ENCODE data around the gene SEMA3A. TPM values are rescaled to one million over a fixed set of nuclear protein-coding genes. Genes with fewer than 3 reads are reported as not detected.

Gene SEMA3A
- total and polyA plus RNA-seq, 2 donors = 12.9 to 24.3 TPM

GRCh38 chr7:84009782-84010181, 184.8 kb downstream of the SEMA3A start:
- H3K27ac ChIP-seq (ENCODE audit: low read depth) = no peak overlapping the region
- 0% methylated on average over 1 of the region's 1 CpG for WGBS
- no peak for DNase-seq (ENCODE audit: extremely low spot score)
- H3K4me3 ChIP-seq (ENCODE audit: low read depth, low read length) = no peak overlapping the region
- H3K4me1 ChIP-seq (ENCODE audit: insufficient read depth) = no peaks in the 10 kb centered on the region
- H3K36me3 ChIP-seq (ENCODE audit: insufficient read depth) = no peaks in the 10 kb centered on the region

- Histone ChIP-seq H3K27ac (ENCODE audit: low read depth) (no peak overlapping the region), H3K4me1 (ENCODE audit: insufficient read depth) (no peaks in the 10 kb centered on the region), H3K4me3 (ENCODE audit: low read depth, low read length) (no peak overlapping the region), H3K36me3 (ENCODE audit: insufficient read depth) (no peaks in the 10 kb centered on the region)
- no peak for DNase-seq (ENCODE audit: extremely low spot score)
Observed at GRCh38 chr7:84009051-84009450, 185.5 kb downstream of the SEMA3A start.

GRCh38 chr7:84003191-84003590, 191.4 kb downstream of the SEMA3A start:
- no peak overlapping the region for H3K4me3 ChIP-seq (ENCODE audit: low read depth, low read length)
- no peaks in the 10 kb centered on the region for H3K36me3 ChIP-seq (ENCODE audit: insufficient read depth)
- DNase-seq (ENCODE audit: extremely low spot score) = no peak
- no peak overlapping the region for H3K27ac ChIP-seq (ENCODE audit: low read depth)
- 98% methylated on average over 1 of the region's 1 CpG for WGBS
- no peaks in the 10 kb centered on the region for H3K4me1 ChIP-seq (ENCODE audit: insufficient read depth)

GRCh38 chr7:84002348-84002747, 192.2 kb downstream of the SEMA3A start:
- WGBS = 59% methylated on average over 3 of the region's 3 CpGs
- Histone ChIP-seq H3K4me1 (ENCODE audit: insufficient read depth) (no peaks in the 10 kb centered on the region), H3K36me3 (ENCODE audit: insufficient read depth) (no peaks in the 10 kb centered on the region), H3K4me3 (ENCODE audit: low read depth, low read length) (no peak overlapping the region), H3K27ac (ENCODE audit: low read depth) (no peak overlapping the region)
- DNase-seq (ENCODE audit: extremely low spot score) = no peak

GRCh38 chr7:83996879-83997278, 197.7 kb downstream of the SEMA3A start:
- H3K27ac ChIP-seq (ENCODE audit: low read depth) = no peak overlapping the region
- H3K36me3 ChIP-seq (ENCODE audit: insufficient read depth) = no peaks in the 10 kb centered on the region
- no peaks in the 10 kb centered on the region for H3K4me1 ChIP-seq (ENCODE audit: insufficient read depth)
- no peak overlapping the region for H3K4me3 ChIP-seq (ENCODE audit: low read depth, low read length)
- 0% methylated on average over 1 of the region's 1 CpG for WGBS
- DNase-seq (ENCODE audit: extremely low spot score) = no peak

- H3K4me1 ChIP-seq (ENCODE audit: insufficient read depth) = no peaks in the 10 kb centered on the region
- no peak overlapping the region for H3K27ac ChIP-seq (ENCODE audit: low read depth)
- no peaks in the 10 kb centered on the region for H3K36me3 ChIP-seq (ENCODE audit: insufficient read depth)
- WGBS = 82% methylated on average over 1 of the region's 1 CpG
- DNase-seq (ENCODE audit: extremely low spot score) = no peak
- H3K4me3 ChIP-seq (ENCODE audit: low read depth, low read length) = no peak overlapping the region
Observed at GRCh38 chr7:83987764-83988163, 206.8 kb downstream of the SEMA3A start.

- Histone ChIP-seq H3K27ac (ENCODE audit: low read depth) (no peak overlapping the region), H3K36me3 (ENCODE audit: insufficient read depth) (no peaks in the 10 kb centered on the region), H3K4me3 (ENCODE audit: low read depth, low read length) (no peak overlapping the region), H3K4me1 (ENCODE audit: insufficient read depth) (no peaks in the 10 kb centered on the region)
- DNase-seq (ENCODE audit: extremely low spot score) = no peak
- WGBS = 78% methylated on average over 5 of the region's 5 CpGs
Observed at GRCh38 chr7:83985821-83986220, 208.8 kb downstream of the SEMA3A start.

GRCh38 chr7:83984591-83984990, 210.0 kb downstream of the SEMA3A start:
- Histone ChIP-seq H3K4me1 (ENCODE audit: insufficient read depth) (no peaks in the 10 kb centered on the region), H3K36me3 (ENCODE audit: insufficient read depth) (no peaks in the 10 kb centered on the region), H3K27ac (ENCODE audit: low read depth) (no peak overlapping the region), H3K4me3 (ENCODE audit: low read depth, low read length) (no peak overlapping the region)
- DNase-seq (ENCODE audit: extremely low spot score) = no peak

- H3K4me1 ChIP-seq (ENCODE audit: insufficient read depth) = no peaks in the 10 kb centered on the region
- WGBS = 21% methylated on average over 4 of the region's 4 CpGs
- H3K4me3 ChIP-seq (ENCODE audit: low read depth, low read length) = no peak overlapping the region
- DNase-seq (ENCODE audit: extremely low spot score) = no peak
- no peaks in the 10 kb centered on the region for H3K36me3 ChIP-seq (ENCODE audit: insufficient read depth)
- no peak overlapping the region for H3K27ac ChIP-seq (ENCODE audit: low read depth)
Observed at GRCh38 chr7:83984076-83984475, 210.5 kb downstream of the SEMA3A start.

- H3K4me3 ChIP-seq (ENCODE audit: low read depth, low read length) = no peak overlapping the region
- H3K27ac ChIP-seq (ENCODE audit: low read depth) = no peak overlapping the region
Observed at GRCh38 chr7:83983606-83984005, 211.0 kb downstream of the SEMA3A start.

GRCh38 chr7:83976302-83976701, 218.3 kb downstream of the SEMA3A start:
- DNase-seq (ENCODE audit: extremely low spot score) = no peak
- Histone ChIP-seq H3K4me3 (ENCODE audit: low read depth, low read length) (no peak overlapping the region), H3K36me3 (ENCODE audit: insufficient read depth) (no peaks in the 10 kb centered on the region), H3K27ac (ENCODE audit: low read depth) (no peak overlapping the region), H3K4me1 (ENCODE audit: insufficient read depth) (no peaks in the 10 kb centered on the region)

More at GRCh38 chr7:83983606-83984005, 211.0 kb downstream of the SEMA3A start:
- Histone ChIP-seq H3K4me1 (ENCODE audit: insufficient read depth) (no peaks in the 10 kb centered on the region), H3K36me3 (ENCODE audit: insufficient read depth) (no peaks in the 10 kb centered on the region)
- WGBS = 69% methylated on average over 1 of the region's 1 CpG
- no peak for DNase-seq (ENCODE audit: extremely low spot score)

- no peak for DNase-seq (ENCODE audit: extremely low spot score)
Observed at GRCh38 chr7:83970081-83970480, 224.5 kb downstream of the SEMA3A start.

GRCh38 chr7:83964318-83964717, 230.3 kb downstream of the SEMA3A start:
- no peak overlapping the region for H3K4me3 ChIP-seq (ENCODE audit: low read depth, low read length)
- no peaks in the 10 kb centered on the region for H3K4me1 ChIP-seq (ENCODE audit: insufficient read depth)
- H3K36me3 ChIP-seq (ENCODE audit: insufficient read depth) = no peaks in the 10 kb centered on the region
- no peak for DNase-seq (ENCODE audit: extremely low spot score)
- H3K27ac ChIP-seq (ENCODE audit: low read depth) = no peak overlapping the region

More at GRCh38 chr7:83970081-83970480, 224.5 kb downstream of the SEMA3A start:
- Histone ChIP-seq H3K4me1 (ENCODE audit: insufficient read depth) (no peaks in the 10 kb centered on the region), H3K36me3 (ENCODE audit: insufficient read depth) (no peaks in the 10 kb centered on the region), H3K27ac (ENCODE audit: low read depth) (no peak overlapping the region), H3K4me3 (ENCODE audit: low read depth, low read length) (no peak overlapping the region)

GRCh38 chr7:83957333-83957732, 237.3 kb downstream of the SEMA3A start:
- no peak overlapping the region for H3K27ac ChIP-seq (ENCODE audit: low read depth)
- WGBS = 60% methylated on average over 3 of the region's 3 CpGs
- peak; percentile 15 for DNase-seq (ENCODE audit: extremely low spot score)
- no peak overlapping the region for H3K4me3 ChIP-seq (ENCODE audit: low read depth, low read length)
- no peaks in the 10 kb centered on the region for H3K36me3 ChIP-seq (ENCODE audit: insufficient read depth)
- no peaks in the 10 kb centered on the region for H3K4me1 ChIP-seq (ENCODE audit: insufficient read depth)

GRCh38 chr7:83956104-83956503, 238.5 kb downstream of the SEMA3A start:
- DNase-seq (ENCODE audit: extremely low spot score) = no peak
- H3K4me1 ChIP-seq (ENCODE audit: insufficient read depth) = no peaks in the 10 kb centered on the region

More at GRCh38 chr7:83956104-83956503, 238.5 kb downstream of the SEMA3A start:
- Histone ChIP-seq H3K36me3 (ENCODE audit: insufficient read depth) (no peaks in the 10 kb centered on the region), H3K27ac (ENCODE audit: low read depth) (no peak overlapping the region), H3K4me3 (ENCODE audit: low read depth, low read length) (no peak overlapping the region)
- 60% methylated on average over 2 of the region's 2 CpGs for WGBS
